GM19324 (cell line): ENCODE data around the gene ZNF74.
"Not testable (repeated sequence)": the region's sequence is repeated elsewhere in the genome, so short reads cannot be mapped to it uniquely, and the experiment has no call there.

Experiments
- ATAC-seq: cut with Tn5 transposase; IDR thresholded peaks from one replicate; pipeline ENCODE4 v1.9.1; 2021; ENCODE audit warnings: mild to moderate bottlenecking, moderate library complexity; ENCODE audit not compliant: unreplicated experiment, low FRiP score

ZNF74 gene

GRCh38 chr22:20399866-20400605 lies 6.1 kb downstream of the ZNF74 start:
- no peak for ATAC-seq

DNA sequence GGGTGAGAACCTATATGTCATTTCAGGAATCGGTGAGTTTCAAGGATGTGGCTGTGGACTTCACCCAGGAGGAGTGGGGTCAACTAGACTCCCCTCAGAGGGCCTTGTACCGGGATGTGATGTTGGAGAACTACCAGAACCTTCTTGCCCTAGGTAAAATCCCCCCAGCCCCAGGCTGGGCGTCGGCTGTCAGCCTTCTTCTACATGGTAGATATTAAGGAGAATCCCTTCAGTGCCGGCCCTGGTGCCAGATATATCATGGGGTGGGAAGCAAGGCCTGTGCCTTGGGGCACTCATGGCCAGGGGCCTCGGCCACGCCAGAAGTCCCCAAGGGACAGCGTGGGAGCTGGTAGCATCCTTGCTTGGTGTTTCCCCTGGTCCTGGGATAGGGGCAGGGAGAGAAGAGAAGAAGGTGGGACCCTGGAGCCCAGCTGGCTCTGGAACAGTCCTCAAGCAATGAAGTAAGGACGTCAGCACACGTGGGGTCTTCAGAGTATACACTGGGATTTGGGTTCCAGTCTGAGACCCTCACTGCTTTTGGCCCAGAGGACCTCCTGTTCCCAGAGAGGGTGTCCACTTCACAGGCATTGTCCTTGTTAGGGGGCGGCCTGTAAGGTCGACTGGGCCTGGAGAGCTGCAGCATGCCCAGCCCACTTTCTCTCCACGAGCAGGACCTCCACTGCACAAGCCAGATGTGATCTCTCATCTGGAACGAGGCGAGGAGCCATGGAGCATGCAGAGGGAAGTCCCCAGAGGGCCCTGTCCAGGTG lies 6.8 kb downstream of the ZNF74 start:
- no peak for ATAC-seq

- ATAC-seq: no peak
Measured at GRCh38 chr22:20401376-20402014, 7.5 kb downstream of the ZNF74 start.

DNA sequence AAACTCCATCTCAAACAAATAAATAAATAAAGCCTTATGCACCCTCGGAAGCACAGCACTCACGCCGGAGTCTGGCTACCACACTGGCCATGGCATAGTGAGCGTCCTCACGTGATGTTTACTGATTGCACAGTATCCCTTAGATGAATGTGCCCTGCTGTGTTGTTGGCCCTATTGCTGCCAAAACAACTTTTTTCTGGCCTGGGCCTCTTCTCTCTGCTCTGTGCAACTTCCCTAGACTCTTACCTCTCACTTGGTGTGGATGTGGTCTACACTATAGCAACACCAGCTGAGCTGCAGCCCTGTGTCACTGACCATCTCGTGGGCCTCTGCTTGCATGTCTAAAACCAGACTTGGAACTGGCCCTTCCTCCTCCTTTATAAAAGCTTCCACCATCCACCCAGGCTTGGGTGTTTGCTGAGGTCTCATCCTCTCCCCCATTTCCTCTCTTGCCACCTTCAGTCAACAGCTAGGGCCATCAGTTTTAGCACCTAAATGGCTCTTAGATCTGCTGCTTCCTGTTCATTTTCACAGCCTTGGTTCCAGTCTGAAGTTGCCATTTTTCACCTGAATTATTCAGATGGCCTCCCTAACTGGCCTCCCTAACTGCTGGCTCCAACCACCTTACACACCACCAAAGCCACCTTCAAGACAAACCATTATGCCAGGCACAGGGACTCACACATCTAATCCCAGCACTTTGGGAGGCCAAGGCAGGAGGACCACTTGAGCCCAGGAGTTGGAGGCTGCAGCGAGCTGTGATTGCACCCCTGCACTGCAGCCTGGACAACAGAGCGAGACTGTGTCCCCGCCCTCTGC lies 9.2 kb downstream of the ZNF74 start:
- no peak for ATAC-seq

GRCh38 chr22:20403779-20404140 lies 9.8 kb downstream of the ZNF74 start:
- no peak for ATAC-seq

DNA sequence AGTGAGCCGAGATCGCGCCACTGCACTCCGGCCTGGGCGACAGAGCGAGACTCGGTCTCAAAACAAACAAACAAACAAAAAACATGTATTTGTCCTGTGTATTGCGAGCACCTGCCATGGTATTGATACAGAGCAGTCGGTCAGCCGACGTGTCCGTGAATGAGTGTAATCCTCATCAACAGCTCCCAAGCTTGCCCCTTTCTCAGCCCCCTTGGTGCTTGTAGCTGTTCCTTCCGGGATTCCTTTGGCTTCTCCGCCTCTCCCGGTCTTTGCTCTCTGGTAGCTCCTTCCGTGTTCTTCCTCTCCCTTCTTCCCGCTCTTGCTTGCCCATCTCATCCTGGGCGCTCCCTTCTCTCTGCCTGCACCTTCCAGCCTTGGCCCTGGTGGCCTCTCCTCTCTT lies 10.9 kb downstream of the ZNF74 start:
- no peak for ATAC-seq

DNA sequence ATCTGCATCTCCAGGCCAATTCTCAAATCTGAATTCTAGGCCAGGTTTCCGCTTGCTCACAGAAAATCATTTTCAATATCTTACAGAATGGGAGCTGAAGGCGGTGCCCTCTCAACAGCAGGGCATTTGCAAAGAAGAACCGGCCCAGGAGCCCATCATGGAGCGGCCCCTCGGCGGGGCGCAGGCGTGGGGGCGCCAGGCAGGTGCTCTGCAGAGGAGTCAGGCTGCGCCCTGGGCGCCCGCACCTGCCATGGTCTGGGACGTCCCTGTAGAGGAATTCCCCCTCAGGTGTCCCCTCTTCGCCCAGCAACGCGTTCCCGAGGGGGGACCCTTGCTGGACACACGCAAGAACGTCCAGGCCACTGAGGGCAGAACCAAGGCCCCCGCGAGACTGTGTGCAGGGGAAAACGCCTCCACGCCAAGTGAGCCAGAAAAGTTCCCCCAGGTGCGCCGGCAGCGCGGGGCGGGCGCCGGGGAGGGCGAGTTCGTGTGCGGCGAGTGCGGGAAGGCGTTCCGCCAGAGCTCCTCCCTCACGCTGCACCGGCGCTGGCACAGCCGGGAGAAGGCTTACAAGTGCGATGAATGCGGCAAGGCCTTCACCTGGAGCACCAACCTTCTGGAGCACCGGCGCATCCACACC lies 11.5 kb downstream of the ZNF74 start:
- no peak for ATAC-seq

DNA sequence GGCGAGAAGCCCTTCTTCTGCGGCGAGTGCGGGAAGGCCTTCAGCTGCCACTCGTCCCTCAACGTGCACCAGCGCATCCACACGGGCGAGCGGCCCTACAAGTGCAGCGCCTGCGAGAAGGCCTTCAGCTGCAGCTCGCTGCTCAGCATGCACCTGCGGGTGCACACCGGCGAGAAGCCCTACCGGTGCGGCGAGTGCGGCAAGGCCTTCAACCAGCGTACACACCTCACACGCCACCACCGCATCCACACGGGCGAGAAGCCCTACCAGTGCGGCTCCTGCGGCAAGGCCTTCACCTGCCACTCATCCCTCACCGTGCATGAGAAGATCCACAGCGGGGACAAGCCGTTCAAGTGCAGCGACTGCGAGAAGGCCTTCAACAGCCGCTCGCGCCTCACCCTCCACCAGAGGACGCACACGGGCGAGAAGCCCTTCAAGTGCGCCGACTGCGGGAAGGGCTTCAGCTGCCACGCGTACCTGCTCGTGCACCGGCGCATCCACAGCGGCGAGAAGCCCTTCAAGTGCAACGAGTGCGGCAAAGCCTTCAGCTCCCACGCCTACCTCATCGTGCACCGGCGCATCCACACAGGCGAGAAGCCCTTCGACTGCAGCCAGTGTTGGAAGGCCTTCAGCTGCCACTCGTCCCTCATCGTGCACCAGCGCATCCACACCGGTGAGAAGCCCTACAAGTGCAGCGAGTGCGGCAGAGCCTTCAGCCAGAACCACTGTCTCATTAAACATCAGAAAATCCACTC lies 12.2 kb downstream of the ZNF74 start:
- no peak for ATAC-seq

GRCh38 chr22:20406686-20407408 lies 12.9 kb downstream of the ZNF74 start:
- ATAC-seq: no peak

GRCh38 chr22:20407829-20408228 lies 13.9 kb downstream of the ZNF74 start:
- no peak for ATAC-seq

DNA sequence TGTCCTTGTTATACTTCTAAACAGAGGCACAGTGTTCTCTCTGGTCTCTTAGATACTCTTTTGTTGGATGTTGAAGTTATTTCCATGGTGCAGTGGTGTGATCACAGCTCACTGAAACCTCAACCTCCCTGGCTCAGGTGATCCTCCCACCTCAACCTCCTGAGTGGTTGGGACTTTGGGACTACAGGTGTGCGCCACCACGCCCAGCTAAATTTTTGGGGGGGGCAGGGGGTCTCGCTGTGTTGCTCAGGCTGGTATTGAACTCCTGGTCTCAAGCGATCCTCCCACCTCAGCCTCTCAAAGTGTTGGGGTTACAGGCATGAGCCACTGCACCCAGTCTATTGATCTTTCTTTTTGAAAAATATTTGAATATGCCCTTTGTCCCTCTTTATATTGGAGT lies 14.9 kb downstream of the ZNF74 start:
- no peak for ATAC-seq

GRCh38 chr22:20409385-20409784 lies 15.4 kb downstream of the ZNF74 start:
- ATAC-seq: not testable (repeated sequence)

- no peak for ATAC-seq
Measured at GRCh38 chr22:20412474-20413216, 18.7 kb downstream of the ZNF74 start.

DNA sequence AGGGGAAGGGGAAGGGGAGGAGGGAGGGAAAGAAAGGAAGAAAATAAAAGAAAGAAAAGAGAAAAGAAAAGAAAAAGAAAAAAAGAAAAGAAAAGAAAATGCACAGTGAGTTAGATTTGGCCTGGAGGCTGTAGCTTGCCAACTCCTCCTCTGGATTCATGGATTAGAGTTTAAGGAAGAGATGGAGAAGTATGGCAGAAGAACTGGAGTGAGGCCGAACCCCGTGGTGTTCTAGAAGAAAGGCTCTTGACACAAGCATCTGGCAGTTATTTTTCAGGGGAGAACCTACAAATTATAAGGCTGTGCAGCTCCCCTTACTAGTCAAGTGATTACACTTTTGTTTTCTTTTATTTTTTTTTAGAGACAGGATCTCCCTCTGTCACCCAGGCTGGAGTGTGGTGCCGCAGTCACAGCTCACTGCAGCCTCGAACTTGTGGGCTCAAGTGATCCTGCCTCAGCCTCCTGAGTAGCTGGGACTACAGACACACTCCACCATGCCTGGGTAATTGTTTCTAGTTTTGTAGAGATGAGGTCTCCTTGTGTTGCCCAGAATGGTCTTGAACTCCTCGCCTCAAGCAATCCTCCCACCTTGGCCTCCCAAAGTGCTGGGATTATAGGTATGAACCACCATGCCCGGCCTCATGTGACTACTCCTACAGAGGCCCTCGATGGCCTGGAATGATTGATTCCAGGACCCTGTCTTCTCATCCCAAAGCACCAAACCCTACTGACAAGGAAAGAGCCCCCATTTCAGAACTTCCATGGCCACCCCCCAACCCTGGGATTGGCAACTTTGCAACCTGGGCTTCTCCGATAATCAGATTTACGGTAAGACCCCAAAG lies 19.5 kb downstream of the ZNF74 start:
- ATAC-seq: no peak

GRCh38 chr22:20414059-20414440 lies 20.1 kb downstream of the ZNF74 start:
- ATAC-seq: no peak

DNA sequence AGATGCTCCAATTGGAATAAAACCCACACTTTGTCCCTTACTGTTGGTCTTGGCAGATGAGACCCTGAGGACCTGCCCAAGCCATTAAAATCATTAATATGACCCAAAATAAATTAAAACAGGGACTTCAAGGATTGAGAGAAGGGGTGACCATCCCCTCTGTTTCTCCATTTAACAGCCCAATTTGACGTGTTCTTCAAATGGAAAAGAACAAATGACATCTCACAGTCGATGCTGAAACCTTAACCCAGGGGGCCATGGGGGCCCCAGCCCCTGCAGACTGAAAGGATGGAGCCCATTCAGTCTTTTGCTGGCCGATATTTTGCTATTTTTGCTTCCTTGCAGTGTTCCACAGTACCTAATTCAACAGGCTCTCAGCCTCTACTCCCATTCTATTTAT lies 20.5 kb downstream of the ZNF74 start:
- ATAC-seq: no peak

DNA sequence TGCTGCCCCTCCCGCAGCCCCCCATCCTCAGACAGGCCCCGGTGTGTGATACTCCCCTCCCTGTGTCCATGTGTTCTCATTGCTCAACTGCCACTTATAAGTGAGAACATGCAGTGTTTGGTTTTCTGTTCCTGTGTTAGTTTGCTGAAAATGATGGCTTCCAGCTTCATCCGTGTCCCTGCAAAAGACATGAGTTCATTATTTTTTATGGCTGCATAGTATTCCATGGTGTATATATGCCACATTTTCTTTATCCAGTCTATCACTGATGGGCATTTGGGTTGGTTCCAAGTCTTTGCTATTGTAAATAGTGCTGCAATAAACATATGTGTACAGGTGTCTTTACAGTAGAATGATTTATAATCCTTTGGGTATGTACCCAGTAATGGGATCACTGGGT lies 21.3 kb downstream of the ZNF74 start:
- not testable (repeated sequence) for ATAC-seq
